OCI-LY1 (cell line): ENCODE data around the gene GPR107.

Source experiments
- H2AFZ ChIP-seq: fragments of 200-600 bp; sonication (generic), shearing (Covaris generic); 2 replicates; pipeline ENCODE4 v1.6.0; 2014; ENCODE audit warnings: antibody characterized with exemption, mild to moderate bottlenecking, low read length
- H3F3A ChIP-seq: fragments of 200-600 bp; sonication (generic), shearing (Covaris generic); 2 replicates; pipeline ENCODE4 v1.6.0; 2014; ENCODE audit warnings: mild to moderate bottlenecking, antibody characterized with exemption, low read length, moderate library complexity; ENCODE audit not compliant: insufficient read depth
- H3K27ac ChIP-seq: fragments of 200-600 bp; sonication (generic); 2 replicates; pipeline ENCODE4 v1.5.1; 2014; ENCODE audit warnings: low read length, mixed run types, mild to moderate bottlenecking, low read depth; ENCODE audit not compliant: poor library complexity, severe bottlenecking
- H3K27me3 ChIP-seq: fragments of 200-600 bp; sonication (generic); 2 replicates; pipeline ENCODE4 v1.6.0; 2014; ENCODE audit warnings: antibody characterized with exemption, mild to moderate bottlenecking, low read length, moderate library complexity; ENCODE audit not compliant: insufficient read depth
- H3K36me3 ChIP-seq: fragments of 200-600 bp; sonication (generic); 2 replicates; pipeline ENCODE4 v1.6.1; 2014; ENCODE audit warnings: mild to moderate bottlenecking, antibody characterized with exemption, low read length, moderate library complexity, mixed read lengths; ENCODE audit not compliant: insufficient read depth
- H3K4me1 ChIP-seq: fragments of 200-600 bp; sonication (generic); 2 replicates; pipeline ENCODE4 v1.5.1; 2014; ENCODE audit warnings: mild to moderate bottlenecking, low read length, moderate library complexity; ENCODE audit not compliant: insufficient read depth, severe bottlenecking
- H3K4me2 ChIP-seq: fragments of 200-600 bp; sonication (generic), shearing (Covaris generic); 2 replicates; pipeline ENCODE4 v1.6.1; 2014; ENCODE audit warnings: low read length
- H3K4me3 ChIP-seq: fragments of 200-600 bp; sonication (generic); 2 replicates; pipeline ENCODE4 v1.5.1; 2014; ENCODE audit warnings: low read length, low read depth, mild to moderate bottlenecking, mixed read lengths; ENCODE audit not compliant: poor library complexity, severe bottlenecking
- H3K79me2 ChIP-seq: fragments of 200-600 bp; shearing (Covaris generic); 2 replicates; pipeline ENCODE4 v1.6.1; 2016; ENCODE audit warnings: mixed run types, low read length, mixed read lengths; ENCODE audit not compliant: insufficient read depth
- H3K9ac ChIP-seq: fragments of 200-600 bp; sonication (generic), shearing (Covaris generic); 2 replicates; pipeline ENCODE4 v1.6.1; 2014; ENCODE audit warnings: mild to moderate bottlenecking, low read length, mixed read lengths
- H3K9me2 ChIP-seq: fragments of 200-600 bp; sonication (generic), shearing (Covaris generic); 2 replicates; pipeline ENCODE4 v1.6.1; 2014; ENCODE audit warnings: low read depth, mild to moderate bottlenecking, low read length, mixed read lengths
- H3K9me3 ChIP-seq: fragments of 200-600 bp; shearing (Covaris generic); 2 replicates; pipeline ENCODE4 v1.6.1; 2014; ENCODE audit warnings: low read length, mixed read lengths
- H4K20me1 ChIP-seq: fragments of 200-600 bp; sonication (generic), shearing (Covaris generic); 2 replicates; pipeline ENCODE4 v1.6.0; 2016; ENCODE audit warnings: mild to moderate bottlenecking, low read length; ENCODE audit not compliant: insufficient read depth
- CTCF ChIP-seq: fragments of 200-600 bp; sonication (generic), shearing (Covaris generic); IDR thresholded peaks from 2 replicates; pipeline ENCODE4 v1.5.1; 2017; ENCODE audit warnings: mild to moderate bottlenecking, antibody characterized with exemption, low read length, moderate library complexity, mixed read lengths
- EZH2 ChIP-seq: fragments of 200-600 bp; sonication (generic), shearing (Covaris generic); IDR thresholded peaks from 2 replicates; pipeline ENCODE4 v1.8.0; 2017; ENCODE audit warnings: borderline replicate concordance, mixed run types, mild to moderate bottlenecking, antibody characterized with exemption, low read length, moderate library complexity, mixed read lengths

GPR107 gene

GRCh38 chr9:130137641-130138081 lies 84.0 kb downstream of the GPR107 start:
- TF ChIP-seq EZH2 (no peak), CTCF (no peak)
- H3K27ac ChIP-seq, result no peak overlapping the region
- H3K9ac ChIP-seq, result no peak overlapping the region
- no peaks in the 10 kb centered on the region for H3K27me3 ChIP-seq
- no peak overlapping the region for H2AFZ ChIP-seq
- H3K4me2 ChIP-seq, result no peak overlapping the region
- peaks cover 10% of the 10 kb centered on the region for H3K4me1 ChIP-seq
- H3K9me2 ChIP-seq, result no peaks in the 10 kb centered on the region
- H3K9me3 ChIP-seq, result no peaks in the 10 kb centered on the region
- no peaks in the 10 kb centered on the region for H3K79me2 ChIP-seq
- no peaks in the 10 kb centered on the region for H3F3A ChIP-seq
- H3K36me3 ChIP-seq, result no peaks in the 10 kb centered on the region
- no peaks in the 10 kb centered on the region for H4K20me1 ChIP-seq
- H3K4me3 ChIP-seq, result no peak overlapping the region

GRCh38 chr9:130138171-130138653 lies 84.5 kb downstream of the GPR107 start:
- Histone ChIP-seq H2AFZ (no peak overlapping the region), H3K9me2 (no peaks in the 10 kb centered on the region), H3K4me3 (no peak overlapping the region), H3K4me1 (peaks cover 10% of the 10 kb centered on the region), H3K79me2 (no peaks in the 10 kb centered on the region), H3K9ac (no peak overlapping the region), H3K27ac (no peak overlapping the region), H3K9me3 (no peaks in the 10 kb centered on the region), H3K4me2 (no peak overlapping the region), H3F3A (no peaks in the 10 kb centered on the region), H3K36me3 (no peaks in the 10 kb centered on the region), H4K20me1 (no peaks in the 10 kb centered on the region), H3K27me3 (no peaks in the 10 kb centered on the region)
- TF ChIP-seq EZH2 (no peak), CTCF (no peak)

- no peaks in the 10 kb centered on the region for H3F3A ChIP-seq
- no peak for TF ChIP-seq EZH2
- TF ChIP-seq CTCF, result no peak
- H3K4me1 ChIP-seq, result peaks cover 10% of the 10 kb centered on the region
- H3K9ac ChIP-seq, result no peak overlapping the region
- no peak overlapping the region for H3K4me2 ChIP-seq
- H3K9me2 ChIP-seq, result no peaks in the 10 kb centered on the region
- H3K9me3 ChIP-seq, result no peaks in the 10 kb centered on the region
- no peaks in the 10 kb centered on the region for H3K27me3 ChIP-seq
- no peaks in the 10 kb centered on the region for H3K36me3 ChIP-seq
- H3K4me3 ChIP-seq, result no peak overlapping the region
- no peaks in the 10 kb centered on the region for H4K20me1 ChIP-seq
- no peak overlapping the region for H3K27ac ChIP-seq
- no peak overlapping the region for H2AFZ ChIP-seq
- no peaks in the 10 kb centered on the region for H3K79me2 ChIP-seq
Observed at GRCh38 chr9:130138791-130139190, 85.1 kb downstream of the GPR107 start.
